HG03025 (cell line): ENCODE measurements around the gene PIEZO1.

ENCODE experiments used
- ATAC-seq: cut with Tn5 transposase; IDR thresholded peaks from one replicate; pipeline ENCODE4 v1.9.1; 2021; ENCODE audit warnings: mild to moderate bottlenecking, moderate library complexity; ENCODE audit not compliant: unreplicated experiment, low FRiP score

The PIEZO1 gene

GRCh38 chr16:88711750-88712340, 73.2 kb downstream of the PIEZO1 start:
- no peak for ATAC-seq

- no peak for ATAC-seq
Measured at GRCh38 chr16:88710556-88710955, 74.5 kb downstream of the PIEZO1 start.

- no peak for ATAC-seq
Measured at GRCh38 chr16:88706965-88707826, 77.8 kb downstream of the PIEZO1 start.

- peak; percentile 53 for ATAC-seq
Measured at GRCh38 chr16:88706229-88706964, 78.6 kb downstream of the PIEZO1 start, which contains the start of the genes CTU2 and RNF166. TSS of gene CTU2 (plus strand) at chr16:88706503. CDS start at chr16:88706531, 28 bp downstream. TSS of gene RNF166 (minus strand) at chr16:88706408. CDS start at chr16:88706325, 83 bp downstream.

- peak; percentile 12 for ATAC-seq
Measured at GRCh38 chr16:88705801-88706228, 79.2 kb downstream of the PIEZO1 start.

GRCh38 chr16:88705076-88705684, 79.8 kb downstream of the PIEZO1 start:
- no peak for ATAC-seq

GRCh38 chr16:88703486-88704309, 81.3 kb downstream of the PIEZO1 start:
- ATAC-seq, result no peak

- no peak for ATAC-seq
Measured at GRCh38 chr16:88702371-88703210, 82.4 kb downstream of the PIEZO1 start.

GRCh38 chr16:88701581-88702370, 83.2 kb downstream of the PIEZO1 start:
- no peak for ATAC-seq

GRCh38 chr16:88700636-88701482, 84.2 kb downstream of the PIEZO1 start:
- peak; percentile 49 for ATAC-seq

- ATAC-seq, result no peak
Measured at GRCh38 chr16:88700322-88700635, 84.7 kb downstream of the PIEZO1 start.

GRCh38 chr16:88699180-88699579, 85.8 kb downstream of the PIEZO1 start:
- ATAC-seq, result no peak

GRCh38 chr16:88698646-88699045, 86.4 kb downstream of the PIEZO1 start:
- ATAC-seq, result no peak

- no peak for ATAC-seq
Measured at GRCh38 chr16:88697831-88698615, 87.0 kb downstream of the PIEZO1 start.

GRCh38 chr16:88697116-88697830, 87.7 kb downstream of the PIEZO1 start:
- no peak for ATAC-seq

GRCh38 chr16:88696441-88696840, 88.6 kb downstream of the PIEZO1 start:
- no peak for ATAC-seq
